OCI-LY7 (cell line): Measurements from ENCODE around the gene TRIM61.

Experiments used
- CTCF ChIP-seq: fragments of 200-600 bp; sonication (generic); conservative IDR thresholded peaks from 2 replicates; pipeline ENCODE4 v1.5.1; 2014; ENCODE audit warnings: mild to moderate bottlenecking, antibody characterized with exemption, low read length, moderate library complexity, mixed read lengths
- EZH2phosphoT487 ChIP-seq: fragments of 200-600 bp; sonication (generic); IDR thresholded peaks from 2 replicates; pipeline ENCODE4 v1.6.1; 2018; ENCODE audit warnings: low read depth, borderline replicate concordance, mild to moderate bottlenecking, mixed run types, antibody characterized with exemption, low read length, moderate library complexity, mixed read lengths

GRCh38 chr4:164955107-164955805 is 22.2 kb downstream of the TRIM61 start:
- no peak for TF ChIP-seq CTCF
- TF ChIP-seq EZH2phosphoT487: no peak
